GM12878 (cell line): ENCODE results near the gene SGSH. TPM values are rescaled to one million over a fixed set of nuclear protein-coding genes. Genes with fewer than 3 reads are reported as not detected.

ENCODE experiments used
- ATAC-seq: fragments of 200-7000 bp; cut with Tn5 transposase; 3 replicates; pipeline ENCODE4 v1.9.1; 2020; ENCODE audit warnings: mild to moderate bottlenecking, moderate library complexity
- BruUV-seq: library from RNA; stranded (reverse); fragments of 400-500 nt; replicated peaks from 2 replicates; lab custom pipeline; 2021; lab: Mats Ljungman, UMichigan
- CTCF ChIA-PET: fragments of 300-600 bp; sonication (Branson Sonifier 250); formaldehyde crosslinking; extraction: SDS; loops from one replicate; lab custom pipeline; 2021; ENCODE audit warnings: inconsistent platforms; lab: Yijun Ruan, JAX
- POLR2A ChIA-PET: fragments of 350-600 bp; formaldehyde crosslinking; extraction: SDS; loops from one replicate; lab custom pipeline; 2021; ENCODE audit warnings: inconsistent platforms; lab: Charles Lee
- RAD21 ChIA-PET: fragments of 300-600 bp; sonication (Branson Sonifier 250); formaldehyde crosslinking; loops from one replicate; lab custom pipeline; 2023; ENCODE audit warnings: antibody characterized with exemption; ENCODE audit not compliant: unreplicated experiment; lab: Charles Lee
- SMC1A ChIA-PET: fragments of 300-600 bp; sonication (Branson Sonifier 250); formaldehyde crosslinking; loops from one replicate; lab custom pipeline; 2023; ENCODE audit not compliant: unreplicated experiment, uncharacterized antibody; lab: Charles Lee
- DNase-seq: peaks from one replicate; pipeline ENCODE4 v3.0.0-alpha.2; 2011; ENCODE audit warnings: low read depth, low spot score
- FAIRE-seq: peaks from 3 replicates; lab custom pipeline; 2011; peaks lifted over from hg19 to GRCh38; lab: Jason Lieb, UNC
- H2AFZ ChIP-seq: 2 replicates; pipeline ENCODE4 v1.6.0; 2011; ENCODE audit warnings: low read depth, low read length, control low read depth; ENCODE audit not compliant: control insufficient read depth
- H3K27ac ChIP-seq: 2 replicates; pipeline ENCODE4 v1.5.1; 2011; ENCODE audit warnings: control low read depth; ENCODE audit not compliant: control insufficient read depth, insufficient read depth
- H3K27me3 ChIP-seq, 2 experiments: replicated peaks in 1 of 2; 2 replicates each; pipeline versions ENCODE4 v1.6.0 to v1.6.1; 2011; ENCODE audit warnings: low read length in 1 of 2; ENCODE audit not compliant: control insufficient read depth in 2 of 2, insufficient read depth in 2 of 2
- H3K36me3 ChIP-seq, 2 experiments: 2 replicates each; pipeline ENCODE4 v1.5.1; 2011; ENCODE audit warnings: low read length in 1 of 2; ENCODE audit not compliant: control insufficient read depth in 2 of 2, insufficient read depth in 2 of 2
- H3K4me1 ChIP-seq: 2 replicates; pipeline ENCODE4 v1.6.1; 2011; ENCODE audit warnings: mild to moderate bottlenecking, low read length, moderate library complexity, mixed read lengths; ENCODE audit not compliant: control insufficient read depth, insufficient read depth
- H3K4me2 ChIP-seq: 2 replicates; pipeline ENCODE4 v1.6.0; 2011; ENCODE audit warnings: control low read depth; ENCODE audit not compliant: control insufficient read depth, insufficient read depth
- H3K4me3 ChIP-seq: fragments of 200-600 bp; sonication (generic); 2 replicates; pipeline ENCODE4 v1.5.1; 2016
- H3K79me2 ChIP-seq: 2 replicates; pipeline ENCODE4 v1.6.0; 2011; ENCODE audit warnings: low read length; ENCODE audit not compliant: control insufficient read depth, insufficient read depth
- H3K9ac ChIP-seq: 2 replicates; pipeline ENCODE4 v1.8.0; 2011; ENCODE audit warnings: low read length, control low read depth, mixed read lengths; ENCODE audit not compliant: control insufficient read depth, insufficient read depth
- H3K9me3 ChIP-seq: replicated peaks from 3 replicates; pipeline ENCODE4 v1.5.1; 2011; ENCODE audit warnings: mild to moderate bottlenecking, low read length; ENCODE audit not compliant: control insufficient read depth, insufficient read depth
- H4K20me1 ChIP-seq: 2 replicates; pipeline ENCODE4 v1.6.0; 2011; ENCODE audit not compliant: control insufficient read depth, insufficient read depth
- TCF7 ChIP-seq: IDR thresholded peaks from 2 replicates; pipeline ENCODE4 v1.6.1; 2014; ENCODE audit warnings: antibody characterized with exemption, borderline replicate concordance
- ZNF687 ChIP-seq: fragments of 450-650 bp; IDR thresholded peaks from 2 replicates; pipeline ENCODE4 v1.6.1; 2017; ENCODE audit warnings: mild to moderate bottlenecking, moderate library complexity
- WGBS: methylation state at CpG from one replicate; pipeline ENCODE4 v1.1.6; 2016; ENCODE audit warnings: low lambda C conversion rate; ENCODE audit not compliant: insufficient replicate concordance, insufficient coverage; ENCODE audit errors: missing lambda C conversion rate; 5-methylcytosine and 5-hydroxymethylcytosine counted together
- in situ Hi-C: fragments of 300-500 bp; cut with MboI; formaldehyde crosslinking; loops from 9 replicates; pipeline ENCODE4 v1.14.3; 2018; ENCODE audit warnings: mixed read lengths
- intact Hi-C: fragments of 100-400 bp; cut with micrococcal nuclease; formaldehyde crosslinking; loops from one replicate; pipeline ENCODE4 v1.14.2; 2022; ENCODE audit not compliant: unreplicated experiment
- polyA plus RNA-seq, 11 experiments: library from polyadenylated mRNA; depleted of rRNA in 4 of 11; unstranded in 6 of 11; stranded (reverse) in 5 of 11; fragments of >200 nt; fragmentation: Nextera tagmentation in 4 of 11; fragmentation: Illumina TruSeq in 1 of 11; extraction: Ambion mirVana in 4 of 11; extraction: Trizol in 1 of 11; gene quantifications; 1 replicate in 1 of 11; 2 replicates in 10 of 11; pipeline versions ENCODE4 v1.2.1 to v1.2.3, GENCODE V29; 2011 to 2016; ENCODE audit warnings: inconsistent platforms in 2 of 11, missing spikeins in 2 of 11, low read depth in 1 of 11
- total RNA-seq, 4 experiments: library from RNA; depleted of rRNA in 3 of 4; stranded (reverse); fragments of >200 nt in 3 of 4; fragmentation: Illumina TruSeq in 1 of 4; extraction: Trizol in 1 of 4; gene quantifications; 2 replicates each; pipeline versions ENCODE4 v1.2.1 to v1.2.3, GENCODE V29; 2013 to 2021

SGSH gene
- total and polyA plus RNA-seq, 10 of the 15 experiments (the other 5 are each of a cell fraction or from before 2014, with no cell fraction given) = 0.13 to 17.2 (median 6.0) TPM

- no peaks in the 10 kb centered on the region for H3K79me2 ChIP-seq
- H2AFZ ChIP-seq = no peak overlapping the region
- no peak overlapping the region for H3K4me2 ChIP-seq
- intact Hi-C loops (no loop called here), in situ Hi-C loops (no loop called here)
- POLR2A ChIA-PET = no interaction called here
- no peak overlapping the region for H3K27ac ChIP-seq
- H4K20me1 ChIP-seq = no peaks in the 10 kb centered on the region
- no peaks in the 10 kb centered on the region for H3K4me1 ChIP-seq
- no peak overlapping the region for H3K4me3 ChIP-seq
- TF ChIP-seq TCF7 = no peak
- no peak for TF ChIP-seq ZNF687
- SMC1A ChIA-PET = interaction anchor here (1.0 kb wide), 1 partner anchor 11 kb away, joined by 3 read pairs; no protein-coding TSS in a partner anchor
- ATAC-seq (no peak), FAIRE-seq (no peak), DNase-seq (no peak)
- RAD21 ChIA-PET = no interaction called here
- no peaks in the 10 kb centered on the region for H3K27me3 ChIP-seq
- no TSS peak for BruUV-seq
- no peaks in the 10 kb centered on the region for H3K36me3 ChIP-seq
- no peak overlapping the region for H3K9ac ChIP-seq
- WGBS = 62% methylated on average over 23 of the region's 23 CpGs
- CTCF ChIA-PET = interaction anchor here (0.8 kb wide), 1 partner anchor 19 kb away, joined by 3 read pairs; no protein-coding TSS in a partner anchor
- H3K9me3 ChIP-seq = no peaks in the 10 kb centered on the region
Observed at GRCh38 chr17:80248001-80248893, 28.1 kb upstream of the SGSH start.
